Right atrium auricular region (tissue), 2 donors: ENCODE data around the gene HDAC9. TPM values are rescaled to one million over a fixed set of nuclear protein-coding genes. Genes with fewer than 3 reads are reported as not detected.

ENCODE experiments used
- DNase-seq: peaks from one replicate; pipeline ENCODE4 v3.0.0-alpha.2; 2019; ENCODE audit warnings: low spot score
- H3K27ac ChIP-seq, 2 donors: fragments of 200-600 bp; sonication (generic); 1 replicate in 1 of 2; 2 replicates in 1 of 2; pipeline ENCODE4 v1.5.1; 2016 to 2019
- H3K27me3 ChIP-seq, 2 donors: fragments of 200-600 bp; sonication (generic); one replicate each; pipeline versions ENCODE4 v1.5.1 to v1.6.0; 2017 to 2019
- H3K36me3 ChIP-seq: fragments of 200-600 bp; sonication (generic); one replicate; pipeline ENCODE4 v1.5.1; 2016
- H3K4me1 ChIP-seq, 2 donors: fragments of 200-600 bp; sonication (generic); one replicate each; pipeline versions ENCODE4 v1.5.1 to v1.6.0; 2017 to 2019
- H3K4me3 ChIP-seq, 2 donors: fragments of 200-600 bp; sonication (generic); 1 replicate in 1 of 2; 2 replicates in 1 of 2; pipeline ENCODE4 v1.5.1; 2017 to 2019; ENCODE audit warnings: mild to moderate bottlenecking in 1 of 2, moderate library complexity in 1 of 2
- H3K9me3 ChIP-seq, 2 donors: fragments of 200-600 bp; sonication (generic); one replicate each; pipeline ENCODE4 v1.5.1; 2019
- CTCF ChIP-seq, 2 donors: fragments of 200-600 bp; sonication (generic); IDR thresholded peaks; one replicate each; pipeline ENCODE4 v1.5.1; 2019; ENCODE audit warnings: antibody characterized with exemption in 2 of 2
- total RNA-seq, 2 donors: library from RNA; depleted of rRNA; stranded (reverse); fragments of >200 nt; gene quantifications; one replicate each; pipeline ENCODE4 v1.1.0, GENCODE V29; 2016

The HDAC9 gene
- total RNA-seq, 2 donors from 2014 or later, result 16.6 to 28.0 TPM

DNA sequence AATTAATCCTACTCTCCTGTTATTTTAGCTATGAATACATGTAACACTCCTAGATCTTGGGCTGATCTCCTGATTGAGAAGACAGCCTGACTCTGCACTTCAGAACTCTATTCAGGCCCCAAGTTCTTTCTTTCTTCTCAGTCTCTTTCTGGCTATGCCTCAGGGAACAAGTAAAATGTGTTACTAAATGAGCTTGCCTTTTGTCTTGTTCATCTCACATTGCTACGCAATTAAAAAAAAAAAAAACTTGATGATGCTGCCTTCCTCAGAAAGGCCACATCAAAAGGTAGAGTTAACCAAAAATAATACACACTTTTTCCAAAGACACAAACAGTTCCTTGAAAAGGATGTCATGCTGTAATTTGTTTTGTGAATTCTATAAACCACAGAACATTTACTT lies 363.8 kb downstream of the HDAC9 start:
- H3K9me3 ChIP-seq, result no peaks in the 10 kb centered on the region
- H3K4me1 ChIP-seq, result no peaks in the 10 kb centered on the region
- DNase-seq, result no peak
- H3K36me3 ChIP-seq, result no peaks in the 10 kb centered on the region
- H3K27me3 ChIP-seq, result no peaks in the 10 kb centered on the region
- H3K27ac ChIP-seq, result no peak overlapping the region
- H3K4me3 ChIP-seq, result no peak overlapping the region
- no peak for TF ChIP-seq CTCF (IDR thresholded peaks at IDR 0.05)

GRCh38 chr7:18860221-18860620 lies 364.7 kb downstream of the HDAC9 start:
- no peak for TF ChIP-seq CTCF (IDR thresholded peaks at IDR 0.05)
- DNase-seq, result no peak
- Histone ChIP-seq H3K4me1 (no peaks in the 10 kb centered on the region), H3K4me3 (no peak overlapping the region), H3K9me3 (no peaks in the 10 kb centered on the region), H3K36me3 (no peaks in the 10 kb centered on the region), H3K27ac (no peak overlapping the region), H3K27me3 (no peaks in the 10 kb centered on the region)

DNA sequence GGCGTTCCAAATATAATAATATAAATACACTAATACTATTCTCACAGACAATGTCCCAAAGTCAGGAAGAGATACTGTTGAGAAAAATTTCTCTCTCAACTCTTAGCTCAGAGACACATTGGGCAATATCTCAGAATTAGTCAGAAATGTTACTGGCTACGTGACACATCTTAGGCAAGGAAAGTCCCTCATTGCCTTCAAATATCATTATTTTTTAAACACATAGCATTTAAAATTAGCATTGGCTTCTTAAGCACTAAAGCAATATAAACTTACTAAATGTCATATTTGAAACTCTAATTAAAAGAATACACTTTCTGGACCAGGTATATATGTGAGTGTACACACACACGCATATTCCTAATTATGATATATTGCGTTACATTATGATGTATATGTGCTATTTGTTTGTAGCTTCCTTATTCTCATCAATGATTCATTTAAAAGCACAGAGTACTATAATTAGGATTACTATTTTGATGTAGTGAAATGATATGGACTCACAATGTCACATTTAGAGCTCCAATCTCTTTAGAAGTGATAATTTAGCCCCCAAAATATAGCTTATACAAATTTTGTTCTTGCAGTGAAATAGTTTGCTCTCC lies 366.1 kb downstream of the HDAC9 start:
- Histone ChIP-seq H3K27me3 (no peaks in the 10 kb centered on the region), H3K4me3 (no peak overlapping the region), H3K27ac (no peak overlapping the region), H3K4me1 (peaks cover 0 to under 1% of the 10 kb centered on the region in 2 donors), H3K9me3 (no peaks in the 10 kb centered on the region), H3K36me3 (no peaks in the 10 kb centered on the region)
- TF ChIP-seq CTCF (IDR thresholded peaks at IDR 0.05), result no peak
- no peak for DNase-seq

GRCh38 chr7:18864967-18865366 lies 369.4 kb downstream of the HDAC9 start:
- no peak for TF ChIP-seq CTCF (IDR thresholded peaks at IDR 0.05)
- DNase-seq, result no peak
- Histone ChIP-seq H3K4me1 (peaks cover 0 to 5% of the 10 kb centered on the region in 2 donors), H3K27me3 (no peaks in the 10 kb centered on the region), H3K4me3 (no peak overlapping the region), H3K27ac (no peak overlapping the region), H3K36me3 (no peaks in the 10 kb centered on the region), H3K9me3 (no peaks in the 10 kb centered on the region)

- Histone ChIP-seq H3K9me3 (no peaks in the 10 kb centered on the region), H3K36me3 (no peaks in the 10 kb centered on the region), H3K4me3 (no peak overlapping the region), H3K4me1 (peaks cover 0 to 5% of the 10 kb centered on the region in 2 donors), H3K27ac (peak overlapping the region in 1 of 2 donors; percentile 2), H3K27me3 (no peaks in the 10 kb centered on the region)
- TF ChIP-seq CTCF (IDR thresholded peaks at IDR 0.05), result no peak
- DNase-seq, result peak; percentile 90
Observed at GRCh38 chr7:18866359-18867036, 370.9 kb downstream of the HDAC9 start.
